ENCODE measurements around the gene GRM4.

- TF ChIP-seq CTCF (IDR thresholded peaks at IDR 0.05): no peak
- no peak for TF ChIP-seq POLR2A (IDR thresholded peaks at IDR 0.05)
Observed at GRCh38 chr6:34045771-34046170, 100.1 kb downstream of the GRM4 start.

Measured in heart left ventricle (tissue), 13 donors.